Adrenal gland (tissue), 12 donors: ENCODE data around the gene ZNF19. TPM values are rescaled to one million over a fixed set of nuclear protein-coding genes. Genes with fewer than 3 reads are reported as not detected.

Experiments
- DNase-seq, 7 donors: peaks; one replicate each; pipeline ENCODE4 v3.0.0-alpha.2; 2019 to 2020
- H3K27ac ChIP-seq, 5 donors: fragments of 200-600 bp; sonication (generic) in 4 of 5; 1 replicate in 3 of 5; 2 replicates in 2 of 5; pipeline versions ENCODE4 v1.5.1 to v1.8.0; 2016 to 2020; ENCODE audit warnings: mild to moderate bottlenecking in 1 of 5
- H3K27me3 ChIP-seq: fragments of 200-600 bp; 2 replicates; pipeline ENCODE4 v1.8.0; 2021
- H3K36me3 ChIP-seq, 2 donors: fragments of 200-600 bp; replicated peaks in 1 of 2; 1 replicate in 1 of 2; 2 replicates in 1 of 2; pipeline versions ENCODE4 v1.5.1 to v1.8.0; 2018 to 2022
- H3K4me1 ChIP-seq, 2 donors: fragments of 200-600 bp; replicated peaks in 1 of 2; 1 replicate in 1 of 2; 2 replicates in 1 of 2; pipeline versions ENCODE4 v1.5.1 to v1.8.0; 2018 to 2021
- H3K4me3 ChIP-seq, 4 donors: fragments of 200-600 bp; sonication (generic) in 3 of 4; one replicate each; pipeline ENCODE4 v1.5.1; 2016 to 2018
- H3K9me3 ChIP-seq, 3 donors: fragments of 200-600 bp; sonication (generic) in 1 of 3; replicated peaks in 1 of 3; 1 replicate in 2 of 3; 2 replicates in 1 of 3; pipeline versions ENCODE4 v1.5.1 to v1.8.0; 2016 to 2021
- POLR2A ChIP-seq, 2 donors: fragments of 450-650 bp; IDR thresholded peaks; one replicate each; pipeline ENCODE4 v1.6.1; 2017; ENCODE audit warnings: antibody characterized with exemption in 2 of 2, mild to moderate bottlenecking in 2 of 2, moderate library complexity in 1 of 2
- WGBS, 4 donors: extraction: QIAGEN DNeasy Blood & Tissue Kit in 2 of 4; methylation state at CpG; one replicate each; pipeline versions ENCODE4 v1.1.5 to v1.1.7; 2013 to 2017; 5-methylcytosine and 5-hydroxymethylcytosine counted together
- intact Hi-C, 2 donors: fragments of 100-400 bp; cut with DNase I; formaldehyde crosslinking; loops; one replicate each; pipeline versions ENCODE4 v1.14.1 to v1.15.0; 2022 to 2023
- polyA plus RNA-seq, 3 donors: library from polyadenylated mRNA; stranded (reverse); fragments of 200-250 nt in 2 of 3; fragments of 350-450 nt in 1 of 3; fragmentation: Illumina TruSeq in 1 of 3; extraction: RNeasy Lipid Tissue Mini Kit (QIAGEN cat#74804) in 1 of 3; gene quantifications; one replicate each; pipeline ENCODE4 v1.2.3, GENCODE V29; 2013 to 2014
- total RNA-seq, 9 donors: library from RNA; depleted of rRNA in 4 of 9; stranded (reverse); fragments of >200 nt in 4 of 9; fragments of 120-200 nt in 1 of 9; fragmentation: NEBNext Ultra II Directional in 1 of 9; extraction: Animal tissue kit (Norgen Biotek cat#: 25700) in 1 of 9; gene quantifications; one replicate each; pipeline versions ENCODE4 v1.1.0 to v1.2.4, GENCODE V29; 2013 to 2023
- TF ChIP-seq, protein P1 (sequence below), 6 experiments: fragments of 450-650 bp in 4 of 6; fragments of 200-600 bp in 2 of 6; sonication (generic) in 1 of 6; IDR thresholded peaks; 1 replicate in 5 of 6; 2 replicates in 1 of 6; pipeline versions ENCODE4 v1.5.1 to v1.8.0; 2016 to 2021; ENCODE audit warnings: antibody characterized with exemption in 6 of 6, mild to moderate bottlenecking in 2 of 6, moderate library complexity in 1 of 6
- donor health status: healthy with polysubstance abuse.
- donor health status: Bipolar disorder and iron deficiency.
- donor health status: DM: yes; HTN: yes; CAD: no.
- donor health status: DM: no; HTN: no; CAD: no.
- donor health status: DM: no; HTN: no; CAD: no.
- donor health status: DM: yes; HTN: yes; CAD: no.

ZNF19 gene
- total and polyA plus RNA-seq, 12 donors: 0.24 to 10.4 (median 4.9) TPM

DNA sequence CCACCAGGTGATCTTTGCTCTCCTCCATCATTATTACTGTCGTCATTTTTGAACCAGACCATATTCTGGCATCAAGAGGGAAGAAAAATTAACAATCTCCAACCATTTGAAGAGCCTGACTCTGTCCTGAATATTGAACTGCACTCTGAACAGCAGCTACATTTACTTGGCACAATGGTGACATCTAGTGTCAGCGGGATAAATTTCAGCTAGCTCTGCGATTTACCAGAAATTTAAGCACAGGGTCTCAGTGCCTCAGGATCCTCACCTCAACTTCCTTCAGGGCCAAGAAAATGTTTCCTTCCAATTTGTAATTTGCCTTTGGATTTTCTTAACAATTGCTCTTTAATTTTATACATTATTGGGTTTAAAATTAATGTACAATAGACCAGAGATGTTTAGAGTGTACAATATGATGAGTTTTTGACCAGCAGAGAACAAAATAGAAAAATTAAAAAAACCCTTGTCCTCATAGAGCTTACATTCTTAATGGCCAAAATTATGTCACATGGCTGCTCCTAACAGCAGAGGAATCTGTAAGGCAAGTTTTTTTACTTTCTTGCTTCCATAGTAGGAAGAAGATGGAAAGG, 10.7 kb upstream of the ZNF19 start:
- Histone ChIP-seq H3K27me3 (no peaks in the 10 kb centered on the region), H3K27ac (no peak overlapping the region), H3K36me3 (no peaks in the 10 kb centered on the region), H3K9me3 (no peaks in the 10 kb centered on the region), H3K4me3 (no peak overlapping the region), H3K4me1 (no peaks in the 10 kb centered on the region)
- intact Hi-C loops: loop anchor here (5.0 kb wide), 1 partner anchor 88 kb away; no protein-coding TSS in a partner anchor
- WGBS, 4 donors: 0 to 2% (median 1%) methylated on average over 3 of the region's 3 CpGs
- TF ChIP-seq POLR2A (IDR thresholded peaks at IDR 0.05): no peak
- TF ChIP-seq, protein P1, sequence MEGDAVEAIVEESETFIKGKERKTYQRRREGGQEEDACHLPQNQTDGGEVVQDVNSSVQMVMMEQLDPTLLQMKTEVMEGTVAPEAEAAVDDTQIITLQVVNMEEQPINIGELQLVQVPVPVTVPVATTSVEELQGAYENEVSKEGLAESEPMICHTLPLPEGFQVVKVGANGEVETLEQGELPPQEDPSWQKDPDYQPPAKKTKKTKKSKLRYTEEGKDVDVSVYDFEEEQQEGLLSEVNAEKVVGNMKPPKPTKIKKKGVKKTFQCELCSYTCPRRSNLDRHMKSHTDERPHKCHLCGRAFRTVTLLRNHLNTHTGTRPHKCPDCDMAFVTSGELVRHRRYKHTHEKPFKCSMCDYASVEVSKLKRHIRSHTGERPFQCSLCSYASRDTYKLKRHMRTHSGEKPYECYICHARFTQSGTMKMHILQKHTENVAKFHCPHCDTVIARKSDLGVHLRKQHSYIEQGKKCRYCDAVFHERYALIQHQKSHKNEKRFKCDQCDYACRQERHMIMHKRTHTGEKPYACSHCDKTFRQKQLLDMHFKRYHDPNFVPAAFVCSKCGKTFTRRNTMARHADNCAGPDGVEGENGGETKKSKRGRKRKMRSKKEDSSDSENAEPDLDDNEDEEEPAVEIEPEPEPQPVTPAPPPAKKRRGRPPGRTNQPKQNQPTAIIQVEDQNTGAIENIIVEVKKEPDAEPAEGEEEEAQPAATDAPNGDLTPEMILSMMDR (IDR thresholded peaks at IDR 0.05): peak; percentile 51 to 81 (median 78)
- DNase-seq: peak; percentile 26 to 69 (median 48)

DNA sequence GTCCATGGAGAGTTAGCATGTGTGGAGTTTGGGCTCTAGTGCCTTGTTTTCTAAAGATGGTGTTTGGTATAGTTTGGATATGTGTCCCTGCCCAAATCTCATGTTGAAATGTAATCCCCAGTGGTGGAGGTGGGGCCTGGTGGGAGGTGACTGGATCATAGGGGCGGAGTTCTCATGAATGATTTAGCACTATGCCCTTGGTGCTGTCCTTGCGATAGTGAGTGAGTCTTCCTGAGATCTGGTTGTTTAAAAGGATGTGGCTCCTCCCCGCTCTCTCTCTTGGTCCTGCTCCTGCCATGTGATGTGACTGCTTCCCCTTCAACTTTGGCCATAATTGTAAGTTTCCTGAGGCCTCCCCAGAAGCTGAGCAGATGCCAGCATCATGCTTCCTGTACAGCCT, 8.9 kb upstream of the ZNF19 start:
- WGBS, 4 donors: 61 to 74% (median 69%) methylated on average over 3 of the region's 3 CpGs
- H3K36me3 ChIP-seq: no peaks in the 10 kb centered on the region
- H3K27ac ChIP-seq: no peak overlapping the region
- intact Hi-C loops: no loop called here
- H3K27me3 ChIP-seq: no peaks in the 10 kb centered on the region
- no peak for TF ChIP-seq POLR2A (IDR thresholded peaks at IDR 0.05)
- TF ChIP-seq, protein P1 (IDR thresholded peaks at IDR 0.05): no peak
- H3K9me3 ChIP-seq: no peaks in the 10 kb centered on the region
- H3K4me1 ChIP-seq: no peaks in the 10 kb centered on the region
- no peak overlapping the region for H3K4me3 ChIP-seq
- no peak for DNase-seq

DNA sequence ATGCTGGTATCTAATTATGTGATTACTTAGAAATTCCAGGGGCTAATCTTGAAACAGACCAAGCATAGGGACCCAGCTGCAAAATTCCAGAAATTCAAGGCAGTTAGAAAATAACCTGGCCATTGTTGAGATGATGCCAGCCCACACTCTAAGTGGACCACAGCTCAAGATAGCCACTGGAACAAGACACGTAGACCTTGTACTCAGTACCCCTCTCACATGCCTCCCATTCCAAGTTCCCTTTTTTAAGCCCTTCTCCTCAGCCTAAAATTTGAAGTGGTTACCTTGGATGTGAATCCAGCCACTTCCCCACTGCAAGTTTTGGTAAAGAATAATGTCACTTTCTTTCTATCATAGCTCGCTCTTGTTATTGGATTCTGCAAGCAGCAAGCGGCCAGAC, 4.1 kb upstream of the ZNF19 start:
- no peak for DNase-seq
- no peaks in the 10 kb centered on the region for H3K4me1 ChIP-seq
- no peaks in the 10 kb centered on the region for H3K9me3 ChIP-seq
- no peak overlapping the region for H3K27ac ChIP-seq
- no peak overlapping the region for H3K4me3 ChIP-seq
- no peak for TF ChIP-seq POLR2A (IDR thresholded peaks at IDR 0.05)
- TF ChIP-seq, protein P1 (IDR thresholded peaks at IDR 0.05): no peak
- no peaks in the 10 kb centered on the region for H3K27me3 ChIP-seq
- no peaks in the 10 kb centered on the region for H3K36me3 ChIP-seq
- 61 to 79% (median 73%) methylated on average over 3 of the region's 3 CpGs for WGBS, 4 donors
- intact Hi-C loops: loop anchor here in 1 of 2 donors (5.0 kb wide), 1 partner anchor 36 kb away; no protein-coding TSS in a partner anchor

DNA sequence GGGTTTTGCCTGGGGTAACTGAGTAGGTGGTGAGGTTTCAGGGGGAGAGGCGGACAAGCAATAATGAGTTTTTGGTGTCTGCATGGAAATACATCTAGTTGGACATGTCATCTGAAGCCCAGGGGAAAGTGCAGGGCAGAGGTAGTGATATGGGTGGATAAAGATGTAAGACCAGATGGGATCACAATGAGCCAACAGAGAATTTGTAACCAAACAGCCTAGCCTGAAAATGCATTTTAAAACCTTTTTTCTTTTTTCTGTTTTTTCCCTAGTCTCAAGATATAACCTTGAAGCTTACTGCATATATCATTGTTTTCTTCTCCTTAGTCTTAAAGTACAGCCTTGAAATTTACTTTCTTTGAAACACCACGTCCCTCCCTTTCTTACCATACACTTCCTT, 3.7 kb upstream of the ZNF19 start:
- Histone ChIP-seq H3K4me3 (no peak overlapping the region), H3K9me3 (no peaks in the 10 kb centered on the region), H3K27ac (no peak overlapping the region), H3K4me1 (no peaks in the 10 kb centered on the region), H3K27me3 (no peaks in the 10 kb centered on the region), H3K36me3 (no peaks in the 10 kb centered on the region)
- 64 to 76% (median 74%) methylated on average over 2 of the region's 2 CpGs for WGBS, 4 donors
- intact Hi-C loops: loop anchor here in 1 of 2 donors (5.0 kb wide), 1 partner anchor 35 kb away; no protein-coding TSS in a partner anchor
- no peak for DNase-seq
- TF ChIP-seq, protein P1 (IDR thresholded peaks at IDR 0.05): no peak
